IPS-20b (cell line): ENCODE data around the gene LAP3.

Source experiments
- H3K27ac ChIP-seq: one replicate; pipeline ENCODE4 v1.5.1; 2013; ENCODE audit warnings: low read length
- H3K27me3 ChIP-seq: 2 replicates; pipeline ENCODE4 v1.6.1; 2013; ENCODE audit warnings: mild to moderate bottlenecking, low read length, inconsistent platforms; ENCODE audit not compliant: insufficient read depth
- H3K36me3 ChIP-seq: 2 replicates; pipeline ENCODE4 v1.6.1; 2013; ENCODE audit warnings: low read depth, mild to moderate bottlenecking, inconsistent platforms, low read length, moderate library complexity; ENCODE audit not compliant: insufficient read depth
- H3K4me1 ChIP-seq: 2 replicates; pipeline ENCODE4 v1.6.1; 2013; ENCODE audit warnings: mild to moderate bottlenecking, control low read depth, inconsistent platforms, low read length, moderate library complexity; ENCODE audit not compliant: insufficient read depth
- H3K4me3 ChIP-seq: 2 replicates; pipeline ENCODE4 v1.5.1; 2013; ENCODE audit warnings: mild to moderate bottlenecking, low read length, inconsistent platforms
- H3K9ac ChIP-seq: 2 replicates; pipeline ENCODE4 v1.6.1; 2013; ENCODE audit warnings: low read depth, mild to moderate bottlenecking, inconsistent platforms, low read length, moderate library complexity
- H3K9me3 ChIP-seq: 2 replicates; pipeline ENCODE4 v1.6.1; 2013; ENCODE audit warnings: mild to moderate bottlenecking, low read depth, low read length, inconsistent platforms; ENCODE audit not compliant: insufficient read depth

LAP3 gene

GRCh38 chr4:17595471-17596005, 18.5 kb downstream of the LAP3 start:
- Histone ChIP-seq H3K9me3 (no peaks in the 10 kb centered on the region), H3K36me3 (peaks cover 80% of the 10 kb centered on the region), H3K27ac (no peak overlapping the region), H3K9ac (no peak overlapping the region), H3K4me3 (no peak overlapping the region), H3K27me3 (no peaks in the 10 kb centered on the region), H3K4me1 (no peaks in the 10 kb centered on the region)

GRCh38 chr4:17597517-17597916, 20.5 kb downstream of the LAP3 start:
- Histone ChIP-seq H3K36me3 (peaks cover 80% of the 10 kb centered on the region), H3K27ac (no peak overlapping the region), H3K9ac (no peak overlapping the region), H3K9me3 (no peaks in the 10 kb centered on the region), H3K27me3 (no peaks in the 10 kb centered on the region), H3K4me1 (no peaks in the 10 kb centered on the region), H3K4me3 (no peak overlapping the region)

- peaks cover 66% of the 10 kb centered on the region for H3K36me3 ChIP-seq
- H3K9ac ChIP-seq = no peak overlapping the region
- H3K4me3 ChIP-seq = no peak overlapping the region
These were observed 22.8 kb downstream of the LAP3 start for GRCh38 chr4:17599826-17600225.

DNA sequence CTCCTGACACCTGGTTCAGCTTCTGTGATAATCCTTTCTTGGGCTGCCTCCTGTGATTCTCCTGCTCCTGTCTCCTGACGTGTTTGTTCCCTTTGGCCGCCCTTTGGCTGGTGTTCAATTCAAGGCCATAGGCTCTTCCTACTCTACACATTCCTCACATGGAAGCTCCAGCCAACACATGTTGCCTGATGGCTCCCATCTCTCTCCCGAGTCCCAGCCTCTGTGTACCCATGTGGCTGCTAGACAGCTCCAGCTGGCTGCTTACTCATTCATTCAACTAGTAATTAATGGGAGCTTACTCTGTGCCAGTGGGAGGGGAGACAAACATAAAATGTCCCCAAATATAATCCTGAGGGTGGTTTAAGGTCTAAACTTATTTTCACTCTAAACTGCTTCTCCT, 28.2 kb downstream of the LAP3 start:
- Histone ChIP-seq H3K36me3 (peaks cover 57% of the 10 kb centered on the region), H3K4me1 (no peaks in the 10 kb centered on the region), H3K4me3 (no peak overlapping the region), H3K27me3 (no peaks in the 10 kb centered on the region), H3K27ac (no peak overlapping the region), H3K9ac (no peak overlapping the region), H3K9me3 (no peaks in the 10 kb centered on the region)

More at GRCh38 chr4:17599826-17600225, 22.8 kb downstream of the LAP3 start:
- Histone ChIP-seq H3K4me1 (no peaks in the 10 kb centered on the region), H3K9me3 (no peaks in the 10 kb centered on the region), H3K27me3 (no peaks in the 10 kb centered on the region), H3K27ac (no peak overlapping the region)

DNA sequence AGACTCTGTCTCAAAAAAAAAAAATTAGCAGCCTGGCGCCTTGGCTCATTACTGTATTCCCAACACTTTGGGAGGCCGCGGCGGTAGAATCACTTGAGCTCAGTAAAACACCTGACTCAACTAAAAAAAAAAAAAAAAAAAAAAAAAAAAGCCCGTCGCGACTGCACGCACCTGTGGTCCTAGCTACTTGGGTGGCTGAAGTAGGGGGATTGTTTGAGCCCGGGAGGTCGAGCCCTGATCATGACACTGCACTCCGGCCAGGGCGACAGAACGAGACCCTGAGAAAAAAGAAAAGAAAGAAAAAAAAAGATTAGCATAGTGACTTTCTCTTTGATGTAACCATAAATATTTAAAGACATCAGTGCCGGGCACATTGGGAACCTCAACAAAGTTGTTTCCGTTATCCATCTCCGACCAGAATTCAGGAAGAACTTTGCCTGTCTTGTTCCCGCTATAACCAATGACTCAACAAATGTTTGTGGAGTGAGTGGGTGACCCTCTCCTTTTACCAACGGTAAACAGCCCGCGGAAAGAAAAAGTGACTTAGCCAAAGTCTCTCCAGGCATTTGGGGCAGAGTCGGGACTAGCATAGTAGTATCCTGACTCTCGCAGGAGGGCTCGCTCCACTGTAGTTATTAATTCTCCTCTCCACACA, 36.9 kb downstream of the LAP3 start:
- H3K9ac ChIP-seq = peak overlapping the region; percentile 99; the same call in 1 of the 2 replicates
- no peaks in the 10 kb centered on the region for H3K4me1 ChIP-seq
- peak overlapping the region; percentile 80 for H3K27ac ChIP-seq
- H3K9me3 ChIP-seq = no peaks in the 10 kb centered on the region
- peaks cover 23% of the 10 kb centered on the region for H3K36me3 ChIP-seq
- H3K4me3 ChIP-seq = peak overlapping the region; percentile 94
- no peaks in the 10 kb centered on the region for H3K27me3 ChIP-seq

- Histone ChIP-seq H3K9ac (peak within 1 kb of the TSS; percentile 99), H3K27ac (peak within 1 kb of the TSS; percentile 80)
These were observed 37.7 kb downstream of the LAP3 start, which contains the start of gene MED28 for GRCh38 chr4:17614416-17615299. TSS of gene MED28 (plus strand) at chr4:17614641. CDS start at chr4:17614655, 14 bp downstream.

GRCh38 chr4:17616283-17616682, 39.3 kb downstream of the LAP3 start:
- no peaks in the 10 kb centered on the region for H3K27me3 ChIP-seq
- H3K27ac ChIP-seq = no peak overlapping the region
- H3K4me1 ChIP-seq = no peaks in the 10 kb centered on the region
- H3K36me3 ChIP-seq = peaks cover 47% of the 10 kb centered on the region
- peak overlapping the region; percentile 11; the same call in 1 of the 2 replicates for H3K9ac ChIP-seq
- no peaks in the 10 kb centered on the region for H3K9me3 ChIP-seq
- peak overlapping the region; percentile 44; the same call in 1 of the 2 replicates for H3K4me3 ChIP-seq

More at GRCh38 chr4:17614416-17615299, 37.7 kb downstream of the LAP3 start, which contains the start of gene MED28:
- Histone ChIP-seq H3K4me1 (no peaks in the 10 kb centered on the region), H3K4me3 (peak within 1 kb of the TSS; percentile 94), H3K36me3 (peaks cover 31% of the 10 kb centered on the region), H3K9me3 (no peaks in the 10 kb centered on the region), H3K27me3 (no peaks in the 10 kb centered on the region)

GRCh38 chr4:17618926-17619325, 41.9 kb downstream of the LAP3 start:
- H3K9ac ChIP-seq = no peak overlapping the region
- H3K4me1 ChIP-seq = no peaks in the 10 kb centered on the region
- no peaks in the 10 kb centered on the region for H3K27me3 ChIP-seq
- H3K36me3 ChIP-seq = peaks cover 73% of the 10 kb centered on the region
- H3K4me3 ChIP-seq = no peak overlapping the region
- no peak overlapping the region for H3K27ac ChIP-seq
- H3K9me3 ChIP-seq = no peaks in the 10 kb centered on the region

DNA sequence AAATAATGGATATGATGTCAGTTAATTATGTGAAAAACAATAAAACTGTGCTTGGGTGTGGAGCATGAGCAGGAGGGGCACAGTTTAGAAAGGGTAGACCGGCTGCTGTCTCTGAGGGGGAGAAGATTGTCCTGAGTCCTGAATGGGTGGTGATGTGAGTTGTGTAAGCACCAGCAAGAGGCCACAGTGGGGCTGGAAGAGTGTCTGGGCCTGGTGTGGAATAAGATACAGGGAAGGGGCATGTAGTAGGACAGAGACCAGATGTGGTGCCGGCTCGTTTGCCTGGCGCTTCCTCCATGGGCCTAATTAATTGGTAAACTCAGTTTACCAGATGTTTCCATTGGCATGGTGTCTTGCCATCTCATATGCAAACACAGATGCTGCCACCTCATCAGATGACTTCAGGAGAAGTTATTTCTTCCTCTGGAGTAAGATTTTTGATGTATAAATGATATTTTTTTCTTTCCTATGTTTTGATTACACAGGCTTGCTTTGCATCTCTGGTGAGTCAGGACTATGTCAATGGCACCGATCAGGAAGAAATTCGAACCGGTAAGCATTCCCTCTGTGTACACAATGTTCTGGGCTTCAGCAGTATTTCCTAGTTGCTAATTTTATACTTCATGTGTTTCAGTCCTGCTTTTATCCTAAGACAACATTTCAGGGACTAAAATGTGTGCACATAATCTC, 42.6 kb downstream of the LAP3 start:
- H3K36me3 ChIP-seq = peaks cover 80% of the 10 kb centered on the region

DNA sequence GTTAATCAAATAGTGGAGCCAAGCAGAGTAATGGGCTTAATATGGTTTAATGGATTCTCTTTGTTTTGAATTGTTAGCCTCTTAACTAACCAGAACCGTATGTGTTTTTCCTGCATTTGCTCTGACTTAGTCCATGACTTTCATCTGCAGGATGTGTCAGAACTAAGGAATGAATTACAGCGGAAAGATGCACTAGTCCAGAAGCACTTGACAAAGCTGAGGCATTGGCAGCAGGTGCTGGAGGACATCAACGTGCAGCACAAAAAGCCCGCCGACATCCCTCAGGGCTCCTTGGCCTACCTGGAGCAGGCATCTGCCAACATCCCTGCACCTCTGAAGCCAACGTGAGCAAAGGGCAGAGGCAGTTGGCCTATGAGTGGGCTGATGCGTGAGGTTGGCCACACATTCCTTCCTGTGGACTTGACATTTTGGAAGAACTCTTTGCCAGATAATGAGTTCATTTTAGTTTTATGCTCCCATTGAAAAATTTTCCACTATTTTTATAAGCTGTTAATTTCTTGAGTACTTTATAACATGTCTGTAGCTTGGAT, 46.5 kb downstream of the LAP3 start:
- Histone ChIP-seq H3K27ac (no peak overlapping the region), H3K9ac (no peak overlapping the region), H3K4me3 (no peak overlapping the region), H3K27me3 (no peaks in the 10 kb centered on the region), H3K36me3 (peaks cover 98% of the 10 kb centered on the region), H3K4me1 (no peaks in the 10 kb centered on the region), H3K9me3 (no peaks in the 10 kb centered on the region)

More for the DNA sequence above, 42.6 kb downstream of the LAP3 start:
- H3K4me3 ChIP-seq = no peak overlapping the region
- no peak overlapping the region for H3K27ac ChIP-seq
- H3K9ac ChIP-seq = no peak overlapping the region
- H3K4me1 ChIP-seq = no peaks in the 10 kb centered on the region
- H3K27me3 ChIP-seq = no peaks in the 10 kb centered on the region
- no peaks in the 10 kb centered on the region for H3K9me3 ChIP-seq

DNA sequence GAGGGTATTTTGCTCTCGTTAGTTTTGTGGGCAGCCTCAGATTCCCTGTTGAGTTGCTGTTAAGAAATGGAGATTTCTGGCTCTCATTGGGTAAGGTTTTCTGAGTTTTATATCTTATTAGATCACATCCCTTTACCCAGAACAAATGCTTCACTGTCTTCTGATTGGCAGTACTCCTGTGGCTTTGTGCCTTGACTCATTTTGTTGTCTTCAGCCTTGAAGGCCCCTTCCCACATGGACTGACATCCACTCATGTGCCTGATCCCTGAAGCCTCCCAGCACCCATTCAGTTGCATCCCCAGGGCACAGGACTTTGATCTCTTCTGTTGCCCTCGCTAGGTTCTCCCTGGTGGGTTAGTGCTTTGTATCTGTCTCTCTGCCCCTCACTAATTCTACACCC, 47.8 kb downstream of the LAP3 start:
- Histone ChIP-seq H3K9me3 (no peaks in the 10 kb centered on the region), H3K4me1 (no peaks in the 10 kb centered on the region), H3K4me3 (no peak overlapping the region), H3K27ac (no peak overlapping the region), H3K36me3 (peaks cover 100% of the 10 kb centered on the region), H3K27me3 (no peaks in the 10 kb centered on the region), H3K9ac (no peak overlapping the region)
